Measurements from ENCODE around the gene PSD2.
A peak's percentile ranks its signal among the peaks of the same experiment; 100 is the strongest.

Gene PSD2

DNA sequence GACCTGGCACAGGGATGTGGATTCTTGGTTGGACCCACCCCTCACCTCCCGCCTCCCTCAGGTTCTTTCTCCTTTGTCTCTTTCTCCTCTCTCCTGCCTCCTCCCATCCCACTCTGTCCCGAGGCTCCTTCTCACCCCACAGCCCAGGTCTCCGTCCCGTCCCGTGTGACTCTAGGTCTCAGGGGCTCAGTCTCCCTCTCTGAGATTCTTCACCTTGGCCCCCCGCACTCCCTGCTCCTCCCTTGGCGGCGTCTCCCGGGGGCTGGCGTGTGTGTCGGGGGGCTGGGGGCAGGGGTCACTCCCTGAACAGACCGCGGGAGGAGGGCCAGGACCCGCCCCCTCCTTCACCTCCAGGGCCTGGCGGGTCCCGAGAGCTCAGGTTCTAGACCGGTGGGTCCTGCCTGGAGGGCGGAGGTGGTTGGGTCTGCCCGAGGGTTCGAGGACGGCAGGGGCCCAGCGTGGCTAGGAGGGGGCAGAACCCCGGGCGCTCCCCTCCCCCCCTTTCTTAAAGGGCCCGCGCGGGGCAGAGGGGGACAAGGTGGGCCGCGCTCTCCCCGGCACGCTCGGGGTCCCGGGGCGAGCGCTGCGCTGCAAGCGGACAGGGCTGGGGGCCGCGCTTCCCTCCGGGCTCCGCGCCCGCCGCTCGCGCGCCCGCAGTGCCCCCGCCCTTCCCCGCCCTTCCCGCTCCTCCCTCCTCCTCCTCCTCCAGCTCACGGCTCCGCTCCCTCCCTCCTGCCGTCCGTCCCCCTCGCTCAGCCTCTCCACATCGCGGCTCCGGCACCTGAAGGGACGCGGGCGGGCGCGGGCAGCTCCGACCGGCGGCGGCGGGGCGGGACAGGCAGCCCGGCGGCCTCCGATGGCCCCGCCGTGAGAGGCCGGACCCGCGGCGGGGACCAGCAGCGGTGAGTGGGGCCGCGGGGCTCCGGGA, at the start of gene PSD2:
Gene PSD2, plus strand, starts transcription at position 735 of the 928 bp plus-strand sequence. CDS start 13,633 bp downstream, outside the sequence.
- peak; percentile 15 for DNase-seq (ENCODE audit: low read depth)

- peak; percentile 39 for DNase-seq (ENCODE audit: low read depth)
These were observed 48.7 kb upstream of the PSD2 start for GRCh38 chr5:139746691-139747582.

DNA sequence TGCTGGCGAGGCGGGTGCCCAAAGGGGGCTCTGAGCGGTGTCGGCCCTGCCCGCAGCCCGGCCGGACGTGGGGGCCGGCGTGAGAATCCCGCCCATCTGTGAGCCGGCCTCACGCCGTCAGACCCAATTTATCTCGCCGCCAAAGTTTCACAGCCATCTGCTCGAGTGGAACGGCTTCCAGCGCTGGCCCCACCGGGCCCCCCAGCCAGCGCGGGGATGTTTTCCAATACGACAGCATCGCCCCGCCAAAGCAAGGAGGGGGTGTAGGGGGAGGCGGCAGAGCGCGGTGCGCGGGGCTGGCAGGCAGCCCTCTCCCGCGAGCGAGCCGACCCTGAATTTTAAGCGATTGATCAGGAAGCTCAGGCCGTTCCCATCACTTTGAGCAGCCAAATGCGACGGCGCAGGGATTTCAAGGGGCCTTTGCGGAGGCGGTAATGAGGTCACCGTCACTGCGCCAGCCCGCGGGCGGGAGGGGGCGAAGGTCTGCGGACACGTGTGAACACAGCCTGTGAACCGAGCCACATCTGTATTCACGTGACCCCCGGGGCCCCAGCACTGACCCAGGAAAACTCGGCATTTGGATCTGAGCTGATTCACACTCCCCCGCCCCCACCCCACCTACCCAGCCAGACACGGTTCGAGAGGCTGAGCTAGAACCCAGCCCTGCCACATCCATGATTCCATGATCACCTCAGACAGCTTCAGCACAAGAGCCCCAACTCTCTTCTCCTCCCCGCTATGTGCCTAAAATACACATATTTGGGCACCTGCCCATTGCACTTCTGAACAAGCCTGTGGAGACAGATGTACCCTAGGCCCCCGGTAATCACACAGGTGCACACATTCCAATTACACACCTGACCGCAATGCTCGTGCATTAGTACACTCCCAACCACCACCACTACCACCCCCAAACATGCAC, 47.8 kb upstream of the PSD2 start:
- DNase-seq (ENCODE audit: low read depth) = peak; percentile 47

DNA sequence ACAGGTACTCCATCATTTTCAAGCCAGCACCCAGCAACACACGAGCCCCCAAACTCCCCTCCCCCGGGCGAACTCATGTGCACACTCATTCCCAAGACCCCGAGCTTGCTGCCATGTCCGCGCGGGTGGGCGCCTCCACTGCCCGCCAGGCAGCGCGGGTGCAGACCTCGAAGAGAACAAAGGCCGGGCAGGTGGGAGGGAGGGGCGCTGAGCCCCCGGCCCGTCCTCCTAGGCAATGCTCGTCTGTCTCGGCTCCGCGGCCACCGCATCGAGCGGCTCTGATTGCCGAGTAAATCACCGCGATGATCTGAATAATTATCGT, 47.1 kb upstream of the PSD2 start:
- no peak for DNase-seq (ENCODE audit: low read depth)

GRCh38 chr5:139749242-139749641, 46.4 kb upstream of the PSD2 start:
- DNase-seq (ENCODE audit: low read depth) = peak; percentile 30

DNA sequence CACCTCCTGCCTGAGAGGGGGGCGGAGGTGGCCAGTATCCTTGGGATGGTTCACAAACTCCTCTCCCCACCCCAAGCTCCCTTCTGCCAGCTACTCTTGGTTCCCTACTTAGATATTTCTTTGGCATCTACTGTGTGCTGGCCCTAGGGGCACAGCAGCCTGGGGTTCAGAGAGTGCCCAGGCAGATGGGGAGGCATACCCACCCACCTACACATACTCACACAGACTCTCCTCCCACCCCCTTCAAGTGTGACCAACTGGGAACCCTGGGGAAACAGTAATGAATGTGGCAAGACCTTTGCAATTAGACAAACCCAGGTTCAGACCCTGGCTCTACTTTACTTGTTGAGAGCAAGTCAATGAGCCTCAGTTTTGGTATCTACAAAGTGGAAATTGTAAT, 44.4 kb upstream of the PSD2 start:
- DNase-seq (ENCODE audit: low read depth) = no peak

DNA sequence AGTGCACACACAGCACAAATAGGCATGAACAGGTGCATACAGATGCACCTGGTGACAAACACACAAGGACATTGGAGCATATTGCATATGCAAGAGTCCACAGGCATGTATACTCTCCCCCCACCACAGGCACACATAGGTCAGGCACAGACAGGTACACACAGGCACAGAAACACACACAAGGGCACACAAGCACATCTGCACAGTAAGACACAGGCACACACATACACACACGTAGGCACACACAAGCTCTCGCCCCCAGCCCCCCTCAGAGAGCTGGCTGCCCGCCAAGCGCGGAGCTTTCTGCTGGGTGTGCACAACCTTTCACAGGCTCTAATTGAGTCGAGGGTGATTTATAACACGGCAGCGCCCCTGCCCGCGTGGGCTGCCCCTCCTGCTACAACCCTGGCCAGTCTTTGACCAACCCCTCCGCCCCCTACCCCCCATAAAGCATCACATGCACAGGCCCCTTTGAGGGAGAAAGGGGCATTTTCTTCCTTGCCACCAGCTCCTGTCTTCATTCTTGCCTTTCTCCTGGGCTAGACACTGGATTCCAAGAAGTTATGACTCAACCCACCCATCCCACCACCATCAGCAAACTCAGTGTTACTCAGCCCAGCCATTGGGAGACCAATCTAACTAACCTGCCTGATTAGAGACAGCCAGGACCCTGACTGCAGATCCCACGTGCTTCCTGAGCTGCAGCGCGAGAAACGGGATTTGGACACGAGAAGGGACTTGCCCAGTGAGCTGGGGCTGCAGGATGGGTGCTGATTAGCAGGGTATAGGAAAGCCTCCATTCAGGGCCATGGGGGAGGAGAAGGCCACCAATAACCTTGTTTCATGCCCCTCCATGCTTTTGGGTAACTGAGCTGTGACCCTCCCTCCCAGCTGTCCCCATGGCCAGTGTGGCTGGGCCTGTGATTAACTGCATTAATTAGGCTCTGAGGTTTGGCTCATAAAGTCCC, 42.8 kb upstream of the PSD2 start:
- peak; percentile 58 for DNase-seq (ENCODE audit: low read depth)

DNA sequence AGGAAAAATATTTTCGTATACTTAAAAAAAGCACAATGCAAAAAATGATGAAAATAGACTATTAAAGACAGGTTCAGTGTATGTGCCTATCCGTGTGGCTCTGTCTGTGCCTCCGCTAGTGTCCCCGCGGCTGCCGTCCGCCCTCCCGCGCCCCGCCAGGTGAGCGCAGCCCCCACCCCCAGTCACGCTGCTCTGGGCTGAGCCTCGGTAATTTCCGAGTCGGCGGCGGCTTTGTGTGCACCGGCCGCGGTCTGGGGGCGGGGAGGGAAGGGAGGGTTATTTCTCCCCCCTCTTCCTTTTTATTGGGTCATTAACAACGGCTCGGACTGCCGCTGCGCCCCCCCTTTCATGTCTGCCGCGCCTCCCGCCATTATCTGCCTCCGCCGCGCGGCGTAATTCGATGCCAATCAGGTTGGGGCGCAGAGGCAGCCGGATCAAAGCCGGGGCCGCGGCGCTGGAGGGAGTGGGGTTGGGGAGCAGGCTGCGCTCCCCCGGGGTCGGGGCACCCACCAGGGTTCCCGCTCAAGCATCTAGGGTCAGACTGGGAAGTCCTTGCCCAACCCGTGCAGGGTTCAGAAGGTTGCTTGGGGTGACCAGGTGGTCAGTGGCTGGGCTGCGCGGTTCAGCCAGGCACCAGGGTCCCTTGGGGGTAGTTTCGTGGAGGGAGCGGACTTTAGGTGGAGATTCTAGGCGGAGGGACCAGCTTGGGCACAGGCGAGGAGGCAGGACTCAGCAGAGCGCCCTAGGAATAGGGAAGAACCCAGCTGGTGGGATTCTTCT, 39.5 kb upstream of the PSD2 start:
- DNase-seq (ENCODE audit: low read depth) = no peak

DNA sequence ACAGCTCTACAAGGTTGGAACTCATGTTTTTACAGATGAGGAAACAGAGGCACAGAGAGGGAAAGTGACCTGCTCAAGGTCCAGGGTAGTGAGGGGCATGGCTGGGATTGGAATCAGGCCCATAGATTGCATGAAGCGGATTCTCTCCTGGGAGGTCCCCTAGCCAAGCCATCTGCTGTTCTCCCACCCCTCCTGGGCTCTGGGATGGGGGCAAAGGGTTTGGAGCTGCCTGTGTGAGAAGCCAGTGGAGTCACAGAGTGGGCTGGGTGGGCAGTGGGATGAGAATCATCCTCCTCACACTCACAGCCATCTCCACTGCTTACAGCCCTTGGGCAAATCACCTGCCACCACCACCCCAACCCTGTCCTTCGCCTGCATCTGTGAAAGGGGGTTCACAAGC, 38.6 kb upstream of the PSD2 start:
- no peak for DNase-seq (ENCODE audit: low read depth)

GRCh38 chr5:139757727-139758509, 37.7 kb upstream of the PSD2 start:
- peak; percentile 22 for DNase-seq (ENCODE audit: low read depth)

DNA sequence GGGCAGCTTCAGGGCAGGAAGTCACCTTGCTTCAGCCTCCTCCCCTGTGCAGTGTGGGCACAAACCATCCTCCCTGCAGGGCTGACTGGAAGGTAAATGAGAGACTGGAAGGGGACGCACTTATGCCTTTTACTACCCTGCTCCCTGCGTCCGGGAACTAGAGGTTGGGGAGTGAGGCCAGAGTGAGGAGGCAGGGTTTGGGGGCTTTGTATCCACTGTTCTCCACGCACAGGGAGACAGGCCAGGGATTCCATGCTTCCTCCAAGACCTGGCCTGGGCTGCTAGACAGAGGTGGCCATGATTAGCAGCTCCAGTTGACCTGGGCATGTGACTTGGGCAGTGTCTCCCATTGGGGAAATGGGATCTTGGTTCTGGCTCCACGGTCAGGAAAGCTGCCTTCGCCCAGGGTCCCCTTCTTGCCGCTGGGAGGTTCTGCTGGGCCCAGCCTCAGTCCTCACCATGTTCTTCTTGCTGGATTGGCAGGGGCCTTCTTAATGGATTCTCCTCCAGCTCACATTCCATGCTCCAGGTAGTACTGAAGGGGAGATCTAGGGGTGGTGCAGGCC, 37.0 kb upstream of the PSD2 start:
- no peak for DNase-seq (ENCODE audit: low read depth)

DNA sequence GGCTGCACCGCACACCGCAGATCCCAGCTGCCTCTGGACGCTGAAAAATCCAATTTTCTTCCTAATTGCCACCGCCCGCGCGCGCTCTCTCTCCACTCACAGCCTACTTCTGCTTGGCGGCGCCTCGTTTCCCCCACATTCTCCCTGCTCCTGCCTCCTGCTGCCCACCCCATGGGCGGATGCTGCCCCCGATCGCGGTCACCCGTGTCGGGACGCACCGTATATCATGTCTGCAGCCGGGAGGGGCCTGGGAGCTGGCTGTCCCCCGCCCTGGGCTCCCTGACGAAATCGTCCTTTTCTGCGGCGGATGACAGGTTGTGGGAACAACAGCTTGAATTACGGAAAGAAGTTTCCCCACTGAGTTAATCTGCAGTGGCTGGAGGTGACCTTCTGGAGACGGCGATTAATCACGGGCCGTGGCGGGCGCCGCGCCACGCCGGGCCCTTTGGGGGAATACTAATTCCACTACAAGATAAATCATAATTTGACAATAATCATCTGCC, 36.3 kb upstream of the PSD2 start:
- no peak for DNase-seq (ENCODE audit: low read depth)

DNA sequence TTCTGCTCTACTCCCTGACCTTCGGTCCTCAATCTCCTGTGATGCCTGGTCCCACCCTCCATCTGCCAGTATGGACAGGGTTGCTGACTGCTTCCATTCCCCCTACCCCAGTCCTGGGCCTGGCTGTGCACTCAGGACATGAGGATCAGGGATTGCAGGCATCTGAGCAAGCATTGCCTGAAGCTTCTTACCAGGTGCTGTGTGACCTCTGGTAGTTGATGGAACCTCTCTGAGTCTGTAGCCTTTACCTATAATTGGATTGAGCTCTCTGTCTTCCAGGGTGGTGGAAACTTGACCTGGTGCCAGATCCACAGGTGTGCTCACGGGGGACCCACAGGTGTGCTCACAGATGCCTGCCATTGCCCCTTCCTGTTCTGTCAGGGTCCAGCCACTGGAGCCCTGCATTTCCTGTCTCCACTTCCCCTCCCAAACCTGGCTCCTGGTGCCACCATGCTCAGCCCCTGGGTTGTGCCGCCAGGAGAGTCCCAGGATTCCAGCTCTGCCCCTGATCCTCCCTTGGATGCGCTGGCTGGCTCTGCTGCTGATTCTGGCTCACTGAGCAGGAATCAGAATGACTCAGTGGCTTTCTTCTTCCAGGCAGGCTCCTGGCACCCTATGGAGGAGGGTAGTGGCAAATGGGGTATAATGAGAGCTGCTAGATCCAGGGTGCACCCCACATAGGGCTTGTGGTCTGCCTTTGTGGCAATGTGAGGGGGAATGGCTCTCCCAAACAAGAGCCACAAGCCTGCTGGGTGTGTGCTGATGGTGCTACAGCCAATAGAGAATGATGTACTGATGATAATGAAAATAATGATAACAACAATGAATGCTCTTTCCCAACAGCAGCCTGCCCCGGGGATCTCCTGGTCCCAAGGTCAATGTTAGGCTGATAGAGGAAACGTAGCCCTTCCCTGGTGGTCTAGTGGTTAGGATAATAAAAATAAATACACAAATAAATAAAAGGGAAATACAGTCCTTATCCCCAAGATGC, 35.2 kb upstream of the PSD2 start:
- DNase-seq (ENCODE audit: low read depth) = peak; percentile 58

GRCh38 chr5:139761057-139761450, 34.6 kb upstream of the PSD2 start:
- DNase-seq (ENCODE audit: low read depth) = no peak

GRCh38 chr5:139761501-139761900, 34.1 kb upstream of the PSD2 start:
- DNase-seq (ENCODE audit: low read depth) = no peak

DNA sequence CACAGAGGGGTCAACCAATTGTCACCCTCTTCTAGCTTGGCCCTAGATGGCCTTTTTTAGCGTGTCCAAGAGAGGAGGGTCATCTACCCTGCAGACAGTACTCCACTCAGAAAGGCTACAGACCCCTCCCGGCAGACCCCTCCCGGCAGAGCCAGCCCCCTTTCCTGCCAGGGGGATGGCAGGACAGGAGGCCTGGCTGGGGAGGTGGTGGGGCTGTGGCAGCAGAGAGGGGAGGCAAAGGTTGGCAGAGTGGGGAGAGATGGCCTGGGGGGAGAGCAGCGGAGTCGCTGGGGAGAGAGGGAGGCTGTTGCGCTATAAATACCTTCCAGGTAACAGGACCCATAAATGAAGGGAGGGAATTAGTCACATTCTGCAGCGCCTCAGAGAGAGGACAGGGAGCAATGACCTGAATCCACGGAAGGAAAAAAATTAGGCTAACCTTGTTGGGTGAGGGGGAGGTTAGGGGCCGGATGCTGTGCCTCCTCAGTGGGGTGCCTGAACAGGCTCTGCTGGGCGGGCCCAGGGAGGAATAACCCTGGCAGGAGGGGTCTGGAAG, 32.9 kb upstream of the PSD2 start:
- no peak for DNase-seq (ENCODE audit: low read depth)
